GM15510 (cell line): ENCODE measurements around the gene LRFN2.

Experiments
- POLR2A ChIP-seq: IDR thresholded peaks from 3 replicates; pipeline ENCODE4 v1.6.1; 2011; ENCODE audit warnings: borderline replicate concordance; ENCODE audit not compliant: insufficient read length; ENCODE audit errors: extremely low read depth

The LRFN2 gene

GRCh38 chr6:40387871-40388264, 199.3 kb downstream of the LRFN2 start:
- TF ChIP-seq POLR2A = no peak

GRCh38 chr6:40387127-40387870, 199.9 kb downstream of the LRFN2 start:
- no peak for TF ChIP-seq POLR2A

DNA sequence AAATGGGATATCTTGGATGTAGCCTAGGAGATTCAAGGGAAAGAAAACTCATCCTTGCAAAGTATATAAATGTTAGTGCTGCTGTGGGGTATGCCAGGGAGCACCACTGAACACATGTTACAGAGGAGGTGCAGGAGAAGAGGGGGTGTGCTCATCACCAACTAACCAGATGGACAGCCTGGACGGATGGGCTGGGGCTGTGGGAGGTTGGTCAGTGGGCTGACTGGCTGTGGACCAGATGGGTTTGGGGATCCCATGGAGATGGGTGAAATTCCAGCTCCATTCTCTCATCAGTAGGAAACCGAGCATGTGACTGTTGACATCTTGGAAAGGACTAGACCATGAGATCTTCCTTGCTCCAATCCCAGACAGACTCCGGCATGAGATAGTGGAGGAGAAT, 201.0 kb downstream of the LRFN2 start:
- no peak for TF ChIP-seq POLR2A

DNA sequence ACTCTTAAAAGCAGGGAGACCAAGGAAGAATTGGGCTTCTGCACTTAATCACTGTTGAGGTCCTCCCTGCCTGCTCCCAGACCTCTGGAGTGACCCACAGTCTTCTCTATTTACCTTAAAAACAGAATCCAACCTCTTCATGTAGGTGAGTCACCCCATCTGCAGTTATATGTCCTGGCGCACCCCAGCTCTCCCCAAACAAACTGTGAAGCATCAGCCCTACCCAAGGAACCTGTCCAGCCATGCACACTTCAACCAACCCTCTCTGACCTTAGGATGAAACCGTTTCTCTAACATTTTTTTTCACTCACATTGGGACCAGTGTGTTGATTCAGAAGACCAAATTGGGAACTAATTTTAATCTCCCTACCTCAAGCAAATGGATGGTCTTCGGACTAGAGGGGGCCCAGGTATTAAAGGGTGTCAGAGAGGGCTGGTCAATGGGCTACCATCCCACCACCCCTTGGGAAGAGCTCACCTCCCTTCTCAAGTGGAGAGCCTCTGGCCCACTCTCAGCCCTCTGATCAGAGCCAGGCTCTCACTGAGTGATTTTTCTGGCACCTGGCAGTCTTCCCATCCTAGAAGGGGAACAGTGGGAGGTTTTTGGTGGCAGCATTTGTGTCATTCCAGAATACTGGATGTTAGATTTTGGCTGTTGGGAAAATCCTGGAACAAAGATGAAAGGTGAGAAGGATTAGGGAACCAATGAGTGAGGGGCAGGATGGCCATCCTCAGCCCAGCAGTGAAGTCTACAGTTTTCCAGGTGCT, 203.6 kb downstream of the LRFN2 start:
- no peak for TF ChIP-seq POLR2A

DNA sequence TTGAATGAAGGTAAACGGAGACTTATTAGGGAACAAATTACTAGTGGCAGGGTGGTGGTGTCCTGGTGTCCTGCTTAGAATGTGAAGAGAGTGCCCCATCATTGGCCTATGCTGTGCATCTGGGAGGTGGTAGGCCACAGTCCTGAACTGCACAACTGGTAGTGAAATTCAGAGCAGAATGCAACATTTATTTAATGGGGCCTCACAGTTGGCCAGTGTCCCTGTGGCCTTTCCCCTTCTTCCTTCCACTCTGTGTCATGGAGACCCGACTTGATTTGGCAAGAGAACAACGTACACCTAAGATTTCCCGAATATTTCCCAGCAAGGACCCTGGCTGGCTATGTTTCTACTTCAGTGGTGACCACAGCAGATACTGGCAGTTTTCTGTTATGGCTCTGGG, 206.9 kb downstream of the LRFN2 start:
- TF ChIP-seq POLR2A = no peak

- TF ChIP-seq POLR2A = no peak
Measured at GRCh38 chr6:40379811-40380210, 207.4 kb downstream of the LRFN2 start.

DNA sequence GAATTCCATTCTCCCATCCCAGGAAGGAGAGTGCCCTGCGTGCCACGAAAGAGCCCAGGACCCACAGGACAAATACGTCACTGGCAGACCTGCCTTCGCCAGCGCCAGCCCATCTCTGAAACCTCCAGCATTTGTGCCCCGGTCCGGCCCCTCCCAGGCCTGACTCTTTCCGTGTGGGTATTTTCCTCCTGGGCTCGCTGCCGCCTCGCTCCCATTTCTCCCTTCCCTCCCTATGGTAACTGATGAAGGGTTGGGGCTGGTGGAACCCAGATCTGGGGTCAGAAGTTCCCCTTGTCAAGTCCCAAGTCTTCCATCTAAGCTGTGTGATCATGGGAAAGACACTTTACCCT, 208.5 kb downstream of the LRFN2 start:
- TF ChIP-seq POLR2A = no peak

GRCh38 chr6:40378071-40378724, 209.0 kb downstream of the LRFN2 start:
- no peak for TF ChIP-seq POLR2A

GRCh38 chr6:40377173-40377806, 209.9 kb downstream of the LRFN2 start:
- TF ChIP-seq POLR2A = no peak

- TF ChIP-seq POLR2A = no peak
Measured at GRCh38 chr6:40376113-40376650, 211.0 kb downstream of the LRFN2 start.

GRCh38 chr6:40373267-40373666, 213.9 kb downstream of the LRFN2 start:
- TF ChIP-seq POLR2A = no peak

DNA sequence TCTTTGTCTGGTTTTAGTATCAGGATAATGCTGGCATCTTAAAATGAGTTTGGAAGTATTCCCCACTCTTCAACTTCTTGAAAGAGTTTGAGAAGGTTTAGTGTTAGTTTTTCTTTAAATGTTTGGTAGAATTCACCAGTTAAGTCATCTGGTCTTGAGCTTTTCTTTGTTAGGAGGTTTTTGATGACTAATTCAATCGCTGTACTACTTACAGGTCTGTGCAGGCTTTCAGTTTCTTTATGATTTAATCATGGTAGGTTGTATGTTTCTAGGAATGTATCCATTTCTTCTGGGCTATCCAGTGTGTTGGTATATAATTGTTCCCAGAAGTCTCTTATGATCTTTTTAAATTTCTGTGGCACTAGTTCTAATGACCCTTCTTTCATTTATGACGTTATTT, 215.5 kb downstream of the LRFN2 start:
- TF ChIP-seq POLR2A = no peak

DNA sequence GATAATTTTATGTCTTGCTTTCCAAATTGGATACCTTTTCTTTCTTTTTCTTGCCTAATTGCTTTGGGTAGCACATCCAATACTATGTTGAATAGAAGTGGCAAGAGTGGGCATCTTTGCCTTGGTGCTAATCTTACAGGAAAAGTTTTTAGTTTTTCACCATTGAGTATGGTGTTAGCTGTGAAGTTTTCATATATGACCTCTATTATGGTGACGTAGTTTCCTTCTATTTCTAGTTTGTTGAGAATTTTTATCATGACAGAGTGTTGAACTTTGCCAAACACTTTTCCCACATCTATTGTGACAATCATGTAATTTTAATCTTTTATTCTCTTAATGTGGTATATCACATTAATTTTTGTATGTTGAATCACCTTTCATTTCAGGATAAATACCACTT, 216.1 kb downstream of the LRFN2 start:
- no peak for TF ChIP-seq POLR2A

GRCh38 chr6:40369891-40370290, 217.3 kb downstream of the LRFN2 start:
- no peak for TF ChIP-seq POLR2A

- no peak for TF ChIP-seq POLR2A
Measured at GRCh38 chr6:40369042-40369441, 218.1 kb downstream of the LRFN2 start.

GRCh38 chr6:40362859-40363258, 224.3 kb downstream of the LRFN2 start:
- TF ChIP-seq POLR2A = no peak

- no peak for TF ChIP-seq POLR2A
Measured at GRCh38 chr6:40359808-40360207, 227.4 kb downstream of the LRFN2 start.
